AG09309 (cell line): ENCODE data around the gene MYOCD.

Experiments used
- DNase-seq: peaks from one replicate; pipeline ENCODE4 v3.0.0-alpha.2; 2010; ENCODE audit warnings: low read depth
- H3K4me3 ChIP-seq: 2 replicates; pipeline ENCODE4 v1.5.1; 2011; ENCODE audit warnings: mild to moderate bottlenecking, low read depth, low read length, moderate library complexity; ENCODE audit not compliant: control insufficient read depth
- CTCF ChIP-seq: IDR thresholded peaks from 2 replicates; pipeline ENCODE4 v1.5.1; 2011; ENCODE audit warnings: mild to moderate bottlenecking, low read depth, low read length, inconsistent platforms; ENCODE audit not compliant: insufficient read depth, control insufficient read depth; ENCODE audit errors: missing control alignments

Gene MYOCD

GRCh38 chr17:12667299-12667958 is 1.7 kb downstream of the MYOCD start:
- no peak overlapping the region for H3K4me3 ChIP-seq
- peak; percentile 33 for DNase-seq
- peak; percentile 64 for TF ChIP-seq CTCF

GRCh38 chr17:12671906-12672305 is 6.2 kb downstream of the MYOCD start:
- TF ChIP-seq CTCF, result no peak
- H3K4me3 ChIP-seq, result no peak overlapping the region
- DNase-seq, result no peak

- DNase-seq, result no peak
- no peak overlapping the region for H3K4me3 ChIP-seq
- TF ChIP-seq CTCF, result no peak
Observed at GRCh38 chr17:12672947-12673346, 7.3 kb downstream of the MYOCD start.

- no peak for TF ChIP-seq CTCF
- peak; percentile 4 for DNase-seq
- no peak overlapping the region for H3K4me3 ChIP-seq
Observed at GRCh38 chr17:12673788-12674187, 8.1 kb downstream of the MYOCD start.

GRCh38 chr17:12680407-12680897 is 14.8 kb downstream of the MYOCD start:
- no peak for TF ChIP-seq CTCF
- DNase-seq, result no peak
- no peak overlapping the region for H3K4me3 ChIP-seq

- H3K4me3 ChIP-seq, result no peak overlapping the region
- no peak for DNase-seq
- no peak for TF ChIP-seq CTCF
Observed at GRCh38 chr17:12680993-12681392, 15.3 kb downstream of the MYOCD start.
